ENCODE data around the gene HRG. TPM values are rescaled to one million over a fixed set of nuclear protein-coding genes. Genes with fewer than 3 reads are reported as not detected.

The HRG gene
- total and polyA plus RNA-seq, 2 of the 4 experiments (the other 2 are of a cell fraction), result not detected

DNA sequence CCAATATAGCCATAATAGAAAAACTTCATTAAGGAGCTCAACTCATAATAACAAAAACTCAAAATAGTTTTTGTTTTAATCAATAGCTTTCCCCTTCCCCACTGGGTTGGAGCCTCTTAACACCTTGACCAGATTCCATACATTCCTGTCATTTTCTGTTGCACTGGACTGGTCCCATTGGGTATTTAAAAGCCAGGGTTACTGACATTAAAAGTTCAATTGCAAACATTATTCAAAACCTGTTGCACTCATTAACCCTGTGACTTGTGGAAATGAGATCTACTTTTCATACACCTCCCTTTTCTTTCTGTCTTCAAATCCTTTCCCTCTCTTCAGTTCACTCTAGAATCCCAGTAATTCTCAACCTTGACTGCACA is 1.7 kb upstream of the HRG start:
- no peak overlapping the region for H3K56ac ChIP-seq (ENCODE audit: extremely low read depth, insufficient read depth, low read length)
- no peak overlapping the region for H3K14ac ChIP-seq (replicated peaks; ENCODE audit: low read depth, low read length)
- no peak overlapping the region for H2BK15ac ChIP-seq (ENCODE audit: low read depth, low read length)
- no TSS peak for BruUV-seq (replicated peaks)
- dilution Hi-C loops (cut with HindIII; ENCODE audit: low sequenced_read_pairs, unreplicated experiment) (no loop called here), intact Hi-C loops (cut with micrococcal nuclease) (no loop called here), in situ Hi-C loops (cut with MboI; ENCODE audit: low sequenced_read_pairs) (no loop called here)
- H3K9ac ChIP-seq (ENCODE audit: low read depth, low read length), result no peak overlapping the region
- no peak overlapping the region for H3K4me3 ChIP-seq (ENCODE audit: insufficient read depth, low read depth, low read length)
- H3K4ac ChIP-seq (ENCODE audit: low read depth, low read length), result no peak overlapping the region
- H3K27me3 ChIP-seq (ENCODE audit: control insufficient read depth, insufficient read depth, low read length), result peaks cover 16% of the 10 kb centered on the region
- ChIA-PET POLR2A (ENCODE audit: unreplicated experiment) (no interaction called here), CTCF (no interaction called here)
- TF ChIP-seq SMC3 (IDR thresholded peaks at IDR 0.05; ENCODE audit: low read depth, low read length) (no peak), MAFK (IDR thresholded peaks at IDR 0.05; ENCODE audit: low read depth, low read length) (no peak), MXI1 (IDR thresholded peaks at IDR 0.05; ENCODE audit: borderline replicate concordance, low read depth, low read length) (no peak), MAZ (IDR thresholded peaks at IDR 0.05; ENCODE audit: borderline replicate concordance, low read depth, low read length) (no peak), RFX5 (IDR thresholded peaks at IDR 0.05; ENCODE audit: low read depth, low read length) (no peak), RCOR1 (IDR thresholded peaks at IDR 0.05; ENCODE audit: insufficient replicate concordance, low read length) (no peak), NFE2L2 (IDR thresholded peaks at IDR 0.05; ENCODE audit: low read depth, low read length) (no peak), CEBPB (IDR thresholded peaks at IDR 0.05; ENCODE audit: low read depth, low read length) (no peak), FOS (IDR thresholded peaks at IDR 0.05; ENCODE audit: low read depth, low read length) (no peak), CHD1 (IDR thresholded peaks at IDR 0.05; ENCODE audit: low read depth, low read length) (no peak), POLR2A (IDR thresholded peaks at IDR 0.05; ENCODE audit: low read depth, low read length) (no peak), BHLHE40 (IDR thresholded peaks at IDR 0.05; ENCODE audit: low read depth, low read length) (no peak), RAD21 (IDR thresholded peaks at IDR 0.05; ENCODE audit: low read length) (no peak)
- TF ChIP-seq, protein P1, sequence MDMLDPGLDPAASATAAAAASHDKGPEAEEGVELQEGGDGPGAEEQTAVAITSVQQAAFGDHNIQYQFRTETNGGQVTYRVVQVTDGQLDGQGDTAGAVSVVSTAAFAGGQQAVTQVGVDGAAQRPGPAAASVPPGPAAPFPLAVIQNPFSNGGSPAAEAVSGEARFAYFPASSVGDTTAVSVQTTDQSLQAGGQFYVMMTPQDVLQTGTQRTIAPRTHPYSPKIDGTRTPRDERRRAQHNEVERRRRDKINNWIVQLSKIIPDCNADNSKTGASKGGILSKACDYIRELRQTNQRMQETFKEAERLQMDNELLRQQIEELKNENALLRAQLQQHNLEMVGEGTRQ (IDR thresholded peaks at IDR 0.05; ENCODE audit: low read depth, low read length), result no peak
- TF ChIP-seq, protein P2, sequence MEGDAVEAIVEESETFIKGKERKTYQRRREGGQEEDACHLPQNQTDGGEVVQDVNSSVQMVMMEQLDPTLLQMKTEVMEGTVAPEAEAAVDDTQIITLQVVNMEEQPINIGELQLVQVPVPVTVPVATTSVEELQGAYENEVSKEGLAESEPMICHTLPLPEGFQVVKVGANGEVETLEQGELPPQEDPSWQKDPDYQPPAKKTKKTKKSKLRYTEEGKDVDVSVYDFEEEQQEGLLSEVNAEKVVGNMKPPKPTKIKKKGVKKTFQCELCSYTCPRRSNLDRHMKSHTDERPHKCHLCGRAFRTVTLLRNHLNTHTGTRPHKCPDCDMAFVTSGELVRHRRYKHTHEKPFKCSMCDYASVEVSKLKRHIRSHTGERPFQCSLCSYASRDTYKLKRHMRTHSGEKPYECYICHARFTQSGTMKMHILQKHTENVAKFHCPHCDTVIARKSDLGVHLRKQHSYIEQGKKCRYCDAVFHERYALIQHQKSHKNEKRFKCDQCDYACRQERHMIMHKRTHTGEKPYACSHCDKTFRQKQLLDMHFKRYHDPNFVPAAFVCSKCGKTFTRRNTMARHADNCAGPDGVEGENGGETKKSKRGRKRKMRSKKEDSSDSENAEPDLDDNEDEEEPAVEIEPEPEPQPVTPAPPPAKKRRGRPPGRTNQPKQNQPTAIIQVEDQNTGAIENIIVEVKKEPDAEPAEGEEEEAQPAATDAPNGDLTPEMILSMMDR (conservative IDR thresholded peaks at IDR 0.05; ENCODE audit: low read depth, low read length), result no peak
- TF ChIP-seq, protein P3, sequence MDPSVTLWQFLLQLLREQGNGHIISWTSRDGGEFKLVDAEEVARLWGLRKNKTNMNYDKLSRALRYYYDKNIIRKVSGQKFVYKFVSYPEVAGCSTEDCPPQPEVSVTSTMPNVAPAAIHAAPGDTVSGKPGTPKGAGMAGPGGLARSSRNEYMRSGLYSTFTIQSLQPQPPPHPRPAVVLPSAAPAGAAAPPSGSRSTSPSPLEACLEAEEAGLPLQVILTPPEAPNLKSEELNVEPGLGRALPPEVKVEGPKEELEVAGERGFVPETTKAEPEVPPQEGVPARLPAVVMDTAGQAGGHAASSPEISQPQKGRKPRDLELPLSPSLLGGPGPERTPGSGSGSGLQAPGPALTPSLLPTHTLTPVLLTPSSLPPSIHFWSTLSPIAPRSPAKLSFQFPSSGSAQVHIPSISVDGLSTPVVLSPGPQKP (IDR thresholded peaks at IDR 0.05; ENCODE audit: borderline replicate concordance, low read depth, low read length), result no peak
- no peak overlapping the region for H4K91ac ChIP-seq (ENCODE audit: insufficient read depth, low read depth, low read length)
- no peaks in the 10 kb centered on the region for H4K20me1 ChIP-seq (ENCODE audit: insufficient read depth, low read length)
- H4K5ac ChIP-seq (ENCODE audit: low read depth, low read length), result no peak overlapping the region
- H3K27ac ChIP-seq (ENCODE audit: insufficient read depth, low read length), result no peak overlapping the region
- no peak overlapping the region for H4K8ac ChIP-seq (ENCODE audit: low read depth in 2 of 2, low read length in 2 of 2)
- H2AK9ac ChIP-seq (replicated peaks; ENCODE audit: low read depth, low read length, poor library complexity), result no peak overlapping the region
- H3K36me3 ChIP-seq (ENCODE audit: control insufficient read depth, insufficient read depth, low read length), result no peaks in the 10 kb centered on the region
- H3K9me3 ChIP-seq (ENCODE audit: control insufficient read depth, insufficient read depth, low read length), result no peaks in the 10 kb centered on the region
- DNase-seq (no peak), ATAC-seq (ENCODE audit: low read depth) (no peak)
- H2BK20ac ChIP-seq (ENCODE audit: low read depth, low read length), result no peak overlapping the region
- H3K9me1 ChIP-seq (ENCODE audit: insufficient read depth, low read length), result no peaks in the 10 kb centered on the region
- H3K4me1 ChIP-seq (ENCODE audit: control insufficient read depth, insufficient read depth, low read length), result no peaks in the 10 kb centered on the region
- no peak overlapping the region for H3K23ac ChIP-seq (ENCODE audit: low read depth, low read length)
- H2BK5ac ChIP-seq (ENCODE audit: low read depth, low read length, poor library complexity, severe bottlenecking), result no peak overlapping the region
- H2BK120ac ChIP-seq (ENCODE audit: low read depth, low read length), result no peak overlapping the region
- H2AFZ ChIP-seq (replicated peaks; ENCODE audit: low read length, poor library complexity), result no peak overlapping the region
- no peak overlapping the region for H3K4me2 ChIP-seq (ENCODE audit: low read depth, low read length)
- H3K18ac ChIP-seq (ENCODE audit: low read depth, low read length), result no peak overlapping the region
- no peak overlapping the region for H2AK5ac ChIP-seq (ENCODE audit: low read depth, low read length)
- no peaks in the 10 kb centered on the region for H3K79me1 ChIP-seq (ENCODE audit: low read depth in 1 of 2, low read length in 2 of 2)
